Measurements from ENCODE around the gene EML4.
A peak's percentile ranks its signal among the peaks of the same experiment; 100 is the strongest.
"Not testable (repeated sequence)": the region's sequence is repeated elsewhere in the genome, so short reads cannot be mapped to it uniquely, and the experiment has no call there.

EML4 gene

GRCh38 chr2:42338567-42339190, 169.5 kb downstream of the EML4 start:
- DNase-seq: no peak

GRCh38 chr2:42339191-42339912, 170.2 kb downstream of the EML4 start:
- DNase-seq: no peak

GRCh38 chr2:42340045-42340937, 171.1 kb downstream of the EML4 start:
- no peak for DNase-seq

- DNase-seq: no peak
These were observed 171.9 kb downstream of the EML4 start for GRCh38 chr2:42340938-42341636.

DNA sequence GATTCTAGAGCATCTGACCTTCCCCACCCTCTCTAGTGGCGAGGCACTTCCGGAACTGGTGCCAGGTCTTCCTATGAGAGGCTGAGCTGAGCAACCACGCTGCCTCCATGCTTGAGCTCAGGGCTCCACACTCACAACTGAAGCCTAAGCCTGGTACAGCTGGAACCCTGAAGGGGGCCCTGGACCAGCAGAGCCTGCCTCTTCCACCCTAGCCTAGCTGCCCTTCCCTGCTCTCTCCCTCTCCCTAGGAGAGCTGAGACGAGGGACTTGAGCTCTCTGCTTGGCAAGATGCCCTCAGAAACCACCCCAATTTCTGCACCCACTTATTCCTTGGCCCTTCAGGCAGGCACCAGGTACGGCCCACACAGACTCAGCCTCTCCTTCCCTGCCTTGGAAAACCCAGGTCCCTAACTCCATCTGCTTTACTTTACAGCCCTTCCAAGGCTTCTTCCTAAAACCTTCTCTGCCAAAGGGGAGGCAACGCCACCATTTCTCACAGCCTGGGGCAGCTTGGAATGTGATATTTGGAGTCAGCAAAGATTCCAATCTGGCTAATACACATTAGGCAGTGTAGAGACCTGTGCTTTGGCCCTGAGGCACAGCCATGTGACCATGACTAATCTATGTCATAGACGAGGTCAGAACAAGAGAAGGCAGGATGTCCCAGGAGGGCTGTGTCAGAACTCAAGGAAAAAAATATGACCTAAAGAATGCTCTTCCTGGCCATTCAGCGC, 173.1 kb downstream of the EML4 start:
- peak; percentile 46 for DNase-seq

DNA sequence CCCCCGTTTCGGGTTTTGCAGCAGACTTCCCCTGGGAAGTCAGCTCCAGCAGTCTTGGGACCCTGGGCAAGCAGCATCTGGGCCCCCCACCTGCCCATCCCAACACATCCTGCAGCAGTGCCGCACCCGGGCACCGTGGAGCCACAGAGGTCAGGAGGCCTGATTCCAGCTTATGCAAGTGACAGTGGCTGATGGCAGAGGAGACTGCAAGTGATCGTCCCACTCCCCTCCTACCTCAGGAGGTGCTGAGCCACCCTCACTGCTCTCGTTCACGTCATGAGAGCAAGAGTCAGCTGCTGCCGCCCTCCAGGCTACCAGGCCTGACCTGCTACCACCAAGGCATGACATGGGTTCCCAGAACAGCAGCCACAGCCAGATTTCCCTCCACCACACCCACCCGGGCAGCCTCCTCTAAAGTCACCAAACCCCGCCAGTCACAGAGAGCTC, 173.7 kb downstream of the EML4 start:
- no peak for DNase-seq

- DNase-seq: no peak
These were observed 176.8 kb downstream of the EML4 start for GRCh38 chr2:42345986-42346385.

GRCh38 chr2:42346856-42347255, 177.7 kb downstream of the EML4 start:
- not testable (repeated sequence) for DNase-seq

DNA sequence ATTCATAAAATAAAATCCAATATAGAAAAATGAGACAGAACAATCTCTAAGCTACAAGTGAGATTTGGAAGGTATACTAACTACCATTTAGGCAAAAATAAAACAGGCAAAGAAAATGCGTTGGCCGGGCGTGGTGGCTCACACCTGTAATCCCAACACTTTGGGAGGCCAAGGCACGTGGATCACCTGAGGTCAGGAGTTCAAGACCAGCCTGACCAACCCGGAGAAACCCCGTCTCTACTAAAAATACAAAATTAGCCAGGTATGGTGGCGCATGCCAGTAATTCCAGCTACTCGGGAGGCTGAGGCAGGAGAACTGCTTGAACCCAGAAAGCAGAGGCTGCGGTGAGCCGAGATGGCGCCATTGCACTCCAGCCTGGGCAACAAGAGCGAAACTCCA, 178.4 kb downstream of the EML4 start:
- DNase-seq: not testable (repeated sequence)

- DNase-seq: no peak
These were observed 179.1 kb downstream of the EML4 start for GRCh38 chr2:42348113-42348805.

- no peak for DNase-seq
These were observed 181.4 kb downstream of the EML4 start for GRCh38 chr2:42350434-42351063.

DNA sequence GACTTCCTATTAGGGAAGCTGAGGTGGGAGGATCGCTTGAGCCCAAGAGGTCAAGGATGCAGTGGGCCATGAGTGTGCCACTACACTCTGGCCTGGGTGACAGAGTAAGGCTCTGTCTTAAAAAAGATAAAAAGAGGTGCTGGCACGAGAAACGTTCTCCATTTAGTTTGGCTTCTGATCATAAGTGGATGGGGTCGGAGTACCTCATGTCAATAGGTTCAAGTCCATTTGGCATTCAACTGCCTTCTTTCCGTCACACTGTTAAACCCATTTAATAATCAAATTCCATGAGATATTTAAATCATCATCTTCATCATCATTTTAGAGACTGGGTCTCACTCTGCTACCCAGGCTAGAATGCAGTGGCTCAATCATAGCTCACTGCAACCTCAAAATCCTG, 182.7 kb downstream of the EML4 start:
- DNase-seq: no peak

DNA sequence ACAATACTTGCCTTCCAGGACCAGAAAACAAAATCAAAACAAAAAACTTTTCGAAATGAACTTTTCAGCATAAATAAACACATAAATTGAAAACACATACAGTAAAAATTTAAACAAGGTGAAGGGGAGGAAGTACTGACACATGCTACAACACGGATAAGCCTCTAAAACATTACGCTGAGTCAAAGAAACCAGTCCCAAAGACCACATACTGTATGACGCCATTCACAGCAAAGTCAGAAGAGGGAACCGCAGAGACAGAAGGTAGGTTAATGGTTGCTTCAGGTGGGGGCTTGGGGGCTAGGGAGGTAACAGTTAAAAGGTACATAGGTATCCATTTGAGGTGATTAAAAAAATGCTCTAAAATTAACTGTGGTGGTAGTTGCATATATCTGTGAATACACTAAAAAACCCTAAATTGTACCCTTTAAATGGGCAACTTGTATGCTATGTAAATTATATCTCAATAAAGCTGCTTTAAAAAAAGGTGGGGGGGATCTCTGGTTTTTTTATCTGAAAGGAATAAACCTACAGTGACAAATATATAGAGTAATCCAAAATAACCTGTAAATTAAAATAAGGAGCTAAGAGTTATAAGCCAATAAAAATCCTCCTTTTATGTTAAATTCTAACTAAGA, 184.8 kb downstream of the EML4 start:
- DNase-seq: peak; percentile 27

- DNase-seq: peak; percentile 46
These were observed 190.3 kb downstream of the EML4 start for GRCh38 chr2:42359304-42359964.

DNA sequence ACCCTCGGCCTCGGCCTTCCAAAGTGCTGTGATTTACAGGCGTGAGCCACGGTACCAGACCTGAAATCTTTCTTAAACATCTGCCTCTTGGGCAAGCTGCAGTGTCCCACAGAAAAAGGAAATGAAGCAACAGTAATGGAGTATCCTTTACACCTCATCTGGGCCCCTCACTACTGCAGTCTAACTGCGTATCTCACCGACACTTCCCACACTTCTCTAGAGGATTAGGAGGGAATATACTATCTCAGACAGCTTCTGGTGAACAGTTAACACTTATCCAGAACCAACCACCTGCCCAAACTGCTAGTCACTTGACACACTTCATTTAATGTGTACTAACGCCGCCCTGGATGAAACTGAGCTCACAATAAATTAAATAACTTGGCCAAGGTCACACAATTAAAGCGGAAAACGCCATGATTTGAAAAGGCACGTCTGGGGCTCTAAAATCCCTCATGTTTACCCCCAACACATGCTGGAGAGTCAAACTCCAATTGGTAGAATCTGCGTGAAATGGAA, 190.9 kb downstream of the EML4 start:
- peak; percentile 54 for DNase-seq

GRCh38 chr2:42360493-42360889, 191.3 kb downstream of the EML4 start:
- DNase-seq: no peak

- DNase-seq: peak; percentile 98
These were observed 192.0 kb downstream of the EML4 start, which contains the start of gene COX7A2L for GRCh38 chr2:42360890-42361727. Gene COX7A2L, minus strand, starts transcription at chr2:42361217. Its CDS starts 56 bp downstream, at chr2:42361161.

- no peak for DNase-seq
These were observed 192.7 kb downstream of the EML4 start for GRCh38 chr2:42361728-42362283.

All from activated CD4-positive, alpha-beta T cell treated with anti-CD3 and anti-CD28 coated beads, Interleukin-2, Interleukin-6, amounts not matched to agents 100 ng/mL and 50 ng/mL, durations not matched to agents 16 hours and 8 hours (primary cell).